LNCaP clone FGC (cell line): ENCODE measurements around the gene MYO1E.

Experiments
- DNase-seq: peaks from one replicate; pipeline ENCODE4 v3.0.0-alpha.2; 2011; ENCODE audit warnings: low read depth
- H3K4me3 ChIP-seq: 2 replicates; pipeline ENCODE4 v1.5.1; 2011; ENCODE audit warnings: mild to moderate bottlenecking, low read depth, low read length, control low read depth
- CTCF ChIP-seq: IDR thresholded peaks from 2 replicates; pipeline ENCODE4 v1.5.1; 2012; ENCODE audit warnings: mild to moderate bottlenecking; ENCODE audit not compliant: control insufficient read depth, insufficient read depth; ENCODE audit errors: extremely low read depth

The MYO1E gene

GRCh38 chr15:59172289-59172901 is 200.3 kb downstream of the MYO1E start:
- no peak for DNase-seq
- no peak overlapping the region for H3K4me3 ChIP-seq
- TF ChIP-seq CTCF, result no peak

GRCh38 chr15:59171067-59171397 is 201.6 kb downstream of the MYO1E start:
- no peak for TF ChIP-seq CTCF
- no peak overlapping the region for H3K4me3 ChIP-seq
- DNase-seq, result no peak

- TF ChIP-seq CTCF, result no peak
- DNase-seq, result peak; percentile 87
- H3K4me3 ChIP-seq, result no peak overlapping the region
Measured at GRCh38 chr15:59170295-59171066, 202.2 kb downstream of the MYO1E start.

- H3K4me3 ChIP-seq, result no peak overlapping the region
- no peak for DNase-seq
- TF ChIP-seq CTCF, result no peak
Measured at GRCh38 chr15:59169251-59169708, 203.4 kb downstream of the MYO1E start.

GRCh38 chr15:59168536-59168935 is 204.1 kb downstream of the MYO1E start:
- no peak for DNase-seq
- TF ChIP-seq CTCF, result no peak
- H3K4me3 ChIP-seq, result no peak overlapping the region

GRCh38 chr15:59166601-59167265 is 205.9 kb downstream of the MYO1E start:
- TF ChIP-seq CTCF, result no peak
- no peak overlapping the region for H3K4me3 ChIP-seq
- DNase-seq, result no peak
